ENCODE data around the gene ERAS.
"Not testable (repeated sequence)": the region's sequence is repeated elsewhere in the genome, so short reads cannot be mapped to it uniquely, and the experiment has no call there.

- not testable (repeated sequence) for TF ChIP-seq CTCF (conservative IDR thresholded peaks at IDR 0.05; ENCODE audit: low read length); EZH2phosphoT487 (IDR thresholded peaks at IDR 0.05; ENCODE audit: borderline replicate concordance)
These were observed 27.9 kb downstream of the ERAS start for GRCh38 chrX:48854121-48854804.

Data from Loucy (cell line).